ENCODE results near the gene TACC2.

The TACC2 gene

DNA sequence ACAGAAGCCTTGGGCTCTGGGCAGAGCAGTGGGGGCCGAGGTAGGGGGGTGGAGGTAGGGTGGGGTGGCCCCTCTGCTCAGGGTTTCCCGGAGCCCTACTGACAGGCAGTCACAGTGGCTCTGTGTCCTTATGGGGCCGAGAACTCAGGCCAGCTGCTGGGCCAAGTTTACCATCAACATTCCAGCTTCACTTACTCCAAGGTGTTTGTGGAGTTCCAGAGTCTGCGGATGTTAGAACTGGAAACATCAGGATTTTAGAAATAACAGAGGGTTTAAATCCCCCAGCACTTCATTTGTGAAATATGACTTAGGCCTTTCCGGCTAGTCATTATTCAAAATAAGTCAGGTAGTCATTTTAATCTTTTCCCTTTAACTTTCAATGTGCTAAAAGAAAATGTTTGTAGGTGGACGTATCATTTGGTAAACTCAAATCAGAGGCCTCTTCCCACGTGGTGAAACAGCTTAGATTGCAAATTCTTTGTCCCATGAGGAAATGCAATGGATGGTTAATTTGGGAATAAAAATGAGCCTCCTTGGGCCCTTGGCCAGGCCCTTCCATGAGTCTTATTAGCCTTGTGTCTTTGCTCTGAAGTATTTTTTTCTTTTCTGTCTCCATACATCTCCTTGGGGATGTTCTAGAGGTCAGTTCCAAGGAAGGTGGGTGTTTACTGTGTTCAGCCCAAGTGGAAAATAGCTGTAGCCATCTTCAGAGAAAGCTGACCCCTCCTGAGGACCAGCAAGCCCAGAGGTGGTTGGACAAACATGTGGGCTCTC lies 182.5 kb downstream of the TACC2 start:
- Mint-ChIP-seq H3K27ac (no peak overlapping the region), H3K36me3 (ENCODE audit: low read depth) (no peaks in the 10 kb centered on the region), H3K4me3 (no peak overlapping the region), H3K9me3 (no peaks in the 10 kb centered on the region), H3K4me1 (ENCODE audit: low read depth) (no peaks in the 10 kb centered on the region), H3K27me3 (peaks cover 32% of the 10 kb centered on the region)

DNA sequence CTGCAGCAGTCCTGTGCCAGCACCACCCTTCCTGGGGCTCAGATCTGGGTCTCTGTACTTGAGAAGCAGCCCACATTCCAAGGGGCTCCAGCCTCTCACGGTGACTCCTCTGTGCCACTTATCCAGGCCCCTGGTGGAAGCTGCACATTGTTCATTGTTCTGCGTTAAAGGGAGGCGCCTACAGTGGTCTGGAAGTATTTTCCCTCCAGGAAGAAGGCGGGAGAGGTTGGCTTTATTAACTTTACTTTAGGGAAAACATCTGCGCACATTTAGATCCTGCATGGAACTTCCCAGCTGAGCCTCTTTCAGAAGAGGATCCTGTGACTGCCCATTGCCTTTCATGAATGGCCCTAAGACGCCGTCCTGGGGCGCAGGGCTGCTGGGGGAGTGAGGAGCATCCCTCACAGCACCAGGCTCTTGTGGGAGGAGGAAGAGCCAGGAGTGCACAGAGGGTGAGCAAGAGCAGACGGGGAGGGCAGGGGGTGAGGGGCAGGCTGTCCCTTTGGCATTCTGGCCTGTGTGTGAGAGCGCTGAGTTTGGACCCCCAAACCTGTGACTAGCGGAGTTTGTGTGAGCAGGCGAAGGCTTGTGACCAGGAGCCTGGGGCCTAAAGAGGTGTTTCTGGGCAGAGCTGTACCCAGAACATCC lies 183.5 kb downstream of the TACC2 start:
- Mint-ChIP-seq H3K36me3 (ENCODE audit: low read depth) (no peaks in the 10 kb centered on the region), H3K4me1 (ENCODE audit: low read depth) (no peaks in the 10 kb centered on the region), H3K27ac (no peak overlapping the region), H3K9me3 (no peaks in the 10 kb centered on the region), H3K4me3 (no peak overlapping the region), H3K27me3 (peaks cover 30% of the 10 kb centered on the region)

DNA sequence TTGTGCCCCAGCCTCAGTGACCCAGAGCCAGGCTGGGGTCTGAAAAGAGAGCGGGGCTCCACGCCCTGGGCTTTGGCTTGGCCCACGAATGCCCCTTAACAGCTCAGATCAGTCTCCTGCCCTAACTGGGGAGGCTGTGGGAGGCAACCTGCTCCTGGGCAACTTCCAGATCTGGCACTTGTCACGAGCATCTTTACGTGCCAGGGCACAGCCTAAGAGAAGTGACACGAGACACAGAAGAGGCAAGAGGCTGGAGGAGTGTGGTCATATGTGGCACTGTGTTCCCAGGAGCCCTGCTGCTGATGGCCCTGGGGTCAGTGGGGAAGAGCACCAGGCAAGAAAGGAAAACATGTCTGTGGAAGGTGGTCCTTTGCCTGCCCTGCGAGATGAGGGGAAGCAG lies 184.4 kb downstream of the TACC2 start:
- Mint-ChIP-seq H3K27ac (no peak overlapping the region), H3K4me3 (no peak overlapping the region), H3K27me3 (peaks cover 23% of the 10 kb centered on the region), H3K9me3 (no peaks in the 10 kb centered on the region), H3K4me1 (ENCODE audit: low read depth) (no peaks in the 10 kb centered on the region), H3K36me3 (ENCODE audit: low read depth) (no peaks in the 10 kb centered on the region)

DNA sequence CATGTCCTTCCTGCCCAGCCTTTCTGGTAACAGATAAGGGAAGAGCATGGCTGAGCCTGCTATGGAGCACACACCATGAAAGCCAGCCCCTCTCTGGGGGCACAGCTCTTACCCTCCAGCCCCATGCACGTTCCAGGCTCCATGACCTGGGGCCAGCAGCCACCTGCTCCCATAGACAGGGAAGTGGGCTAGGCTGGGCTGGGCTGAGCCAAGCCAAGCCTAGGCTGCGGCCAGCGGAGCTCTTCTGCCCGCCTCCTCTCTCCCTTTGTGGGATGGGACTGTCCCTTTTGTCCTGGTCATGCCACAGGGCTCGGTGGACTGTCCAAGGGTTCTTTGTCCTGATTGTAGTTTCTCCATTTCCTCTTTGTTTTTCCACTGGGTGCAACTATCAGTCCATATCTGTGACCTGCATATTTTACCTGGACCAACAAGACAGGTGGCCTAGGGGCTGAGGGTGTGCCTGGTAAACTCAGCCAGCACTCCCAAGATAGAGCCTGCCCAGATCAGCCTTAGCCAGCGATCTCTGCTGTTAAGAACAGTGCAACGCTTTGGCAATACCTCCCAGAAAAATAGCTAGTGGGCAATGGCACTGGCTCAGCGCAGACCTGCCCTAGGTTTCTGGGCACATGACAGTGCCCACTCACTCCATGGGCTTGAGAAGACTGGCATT lies 184.9 kb downstream of the TACC2 start:
- no peaks in the 10 kb centered on the region for H3K36me3 Mint-ChIP-seq (ENCODE audit: low read depth)
- peaks cover 22% of the 10 kb centered on the region for H3K27me3 Mint-ChIP-seq
- no peaks in the 10 kb centered on the region for H3K9me3 Mint-ChIP-seq
- H3K27ac Mint-ChIP-seq = no peak overlapping the region
- H3K4me3 Mint-ChIP-seq = no peak overlapping the region
- H3K4me1 Mint-ChIP-seq (ENCODE audit: low read depth) = no peaks in the 10 kb centered on the region

GRCh38 chr10:122176232-122177213 lies 187.6 kb downstream of the TACC2 start:
- Mint-ChIP-seq H3K4me3 (no peak overlapping the region), H3K4me1 (ENCODE audit: low read depth) (no peaks in the 10 kb centered on the region), H3K36me3 (ENCODE audit: low read depth) (no peaks in the 10 kb centered on the region), H3K27ac (no peak overlapping the region), H3K27me3 (peaks cover 17% of the 10 kb centered on the region), H3K9me3 (no peaks in the 10 kb centered on the region)

DNA sequence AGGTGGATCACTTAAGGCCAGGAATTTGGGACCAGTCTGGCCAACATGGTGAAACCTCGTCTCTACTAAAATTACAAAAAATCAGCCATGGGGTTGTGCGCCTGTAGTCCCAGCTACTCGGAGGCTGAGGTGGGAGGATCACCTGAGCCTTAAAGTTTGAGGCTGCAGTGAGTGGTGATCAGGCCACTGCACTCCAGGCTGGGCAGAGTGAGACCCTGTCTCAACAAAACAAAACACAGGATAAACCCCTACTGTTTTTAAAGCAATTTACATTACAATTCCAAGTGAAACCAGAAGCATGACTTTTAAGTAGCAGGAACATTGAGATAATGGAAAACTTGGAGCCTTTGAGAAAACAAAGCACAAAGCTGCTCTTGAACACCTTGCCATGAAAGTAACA lies 189.7 kb downstream of the TACC2 start:
- Mint-ChIP-seq H3K27me3 (peaks cover 7% of the 10 kb centered on the region), H3K9me3 (no peaks in the 10 kb centered on the region), H3K4me1 (ENCODE audit: low read depth) (no peaks in the 10 kb centered on the region), H3K36me3 (ENCODE audit: low read depth) (no peaks in the 10 kb centered on the region), H3K4me3 (no peak overlapping the region), H3K27ac (no peak overlapping the region)

- Mint-ChIP-seq H3K36me3 (ENCODE audit: low read depth) (no peaks in the 10 kb centered on the region), H3K9me3 (no peaks in the 10 kb centered on the region), H3K4me3 (no peak overlapping the region), H3K4me1 (ENCODE audit: low read depth) (no peaks in the 10 kb centered on the region), H3K27ac (no peak overlapping the region), H3K27me3 (peaks cover 10% of the 10 kb centered on the region)
Observed at GRCh38 chr10:122181041-122181732, 192.2 kb downstream of the TACC2 start.

DNA sequence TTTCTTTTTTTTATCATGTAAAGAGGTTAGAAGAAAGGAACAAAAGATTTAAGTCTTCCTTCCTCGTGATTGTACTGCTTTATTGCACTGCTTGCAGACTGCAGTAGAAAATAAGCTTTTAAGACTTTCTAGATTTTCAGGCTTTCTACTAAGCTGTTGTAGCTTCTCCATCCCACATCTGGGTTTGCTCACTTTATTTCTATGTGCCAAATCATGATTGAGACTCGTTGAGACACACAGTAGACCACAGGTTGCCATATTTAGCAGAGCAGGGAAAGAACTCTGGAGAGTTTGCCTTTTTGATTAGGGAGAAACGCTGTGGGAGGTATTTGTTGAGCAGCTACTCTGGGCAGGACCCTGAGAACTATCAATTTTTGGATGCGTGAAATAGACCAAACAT lies 192.9 kb downstream of the TACC2 start:
- no peak overlapping the region for H3K4me3 Mint-ChIP-seq
- H3K4me1 Mint-ChIP-seq (ENCODE audit: low read depth) = no peaks in the 10 kb centered on the region
- H3K27ac Mint-ChIP-seq = no peak overlapping the region
- no peaks in the 10 kb centered on the region for H3K9me3 Mint-ChIP-seq
- H3K36me3 Mint-ChIP-seq (ENCODE audit: low read depth) = no peaks in the 10 kb centered on the region
- H3K27me3 Mint-ChIP-seq = peaks cover 10% of the 10 kb centered on the region

DNA sequence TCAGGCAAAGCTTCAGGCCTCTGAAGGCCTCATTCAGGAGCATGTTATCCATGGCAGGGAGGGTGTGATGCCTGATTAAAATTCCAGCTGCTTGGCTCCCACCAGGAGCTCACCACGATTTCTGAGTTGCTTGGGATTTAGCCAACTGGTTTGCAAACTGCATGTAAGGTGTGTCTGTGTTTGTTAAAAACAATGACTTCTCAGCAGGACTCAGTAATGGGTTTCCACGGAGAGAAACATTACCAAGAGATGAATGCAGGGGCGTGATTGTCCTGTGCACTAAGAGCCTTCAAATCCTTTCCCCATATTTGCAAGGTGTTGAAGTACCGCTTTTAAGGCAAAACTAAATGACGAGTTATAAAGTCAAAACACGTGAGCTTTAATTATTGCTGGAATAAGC lies 193.3 kb downstream of the TACC2 start:
- Mint-ChIP-seq H3K4me3 (no peak overlapping the region), H3K27me3 (peaks cover 6% of the 10 kb centered on the region), H3K36me3 (ENCODE audit: low read depth) (no peaks in the 10 kb centered on the region), H3K4me1 (ENCODE audit: low read depth) (no peaks in the 10 kb centered on the region), H3K27ac (no peak overlapping the region), H3K9me3 (no peaks in the 10 kb centered on the region)

- no peaks in the 10 kb centered on the region for H3K9me3 Mint-ChIP-seq
- no peak overlapping the region for H3K27ac Mint-ChIP-seq
- H3K4me1 Mint-ChIP-seq (ENCODE audit: low read depth) = no peaks in the 10 kb centered on the region
- H3K4me3 Mint-ChIP-seq = no peak overlapping the region
- peaks cover 6% of the 10 kb centered on the region for H3K27me3 Mint-ChIP-seq
- H3K36me3 Mint-ChIP-seq (ENCODE audit: low read depth) = no peaks in the 10 kb centered on the region
Observed at GRCh38 chr10:122184254-122184653, 195.3 kb downstream of the TACC2 start.

- Mint-ChIP-seq H3K9me3 (no peaks in the 10 kb centered on the region), H3K27me3 (peaks cover 6% of the 10 kb centered on the region), H3K4me1 (ENCODE audit: low read depth) (no peaks in the 10 kb centered on the region), H3K4me3 (no peak overlapping the region), H3K36me3 (ENCODE audit: low read depth) (no peaks in the 10 kb centered on the region), H3K27ac (no peak overlapping the region)
Observed at GRCh38 chr10:122185643-122186042, 196.7 kb downstream of the TACC2 start.

DNA sequence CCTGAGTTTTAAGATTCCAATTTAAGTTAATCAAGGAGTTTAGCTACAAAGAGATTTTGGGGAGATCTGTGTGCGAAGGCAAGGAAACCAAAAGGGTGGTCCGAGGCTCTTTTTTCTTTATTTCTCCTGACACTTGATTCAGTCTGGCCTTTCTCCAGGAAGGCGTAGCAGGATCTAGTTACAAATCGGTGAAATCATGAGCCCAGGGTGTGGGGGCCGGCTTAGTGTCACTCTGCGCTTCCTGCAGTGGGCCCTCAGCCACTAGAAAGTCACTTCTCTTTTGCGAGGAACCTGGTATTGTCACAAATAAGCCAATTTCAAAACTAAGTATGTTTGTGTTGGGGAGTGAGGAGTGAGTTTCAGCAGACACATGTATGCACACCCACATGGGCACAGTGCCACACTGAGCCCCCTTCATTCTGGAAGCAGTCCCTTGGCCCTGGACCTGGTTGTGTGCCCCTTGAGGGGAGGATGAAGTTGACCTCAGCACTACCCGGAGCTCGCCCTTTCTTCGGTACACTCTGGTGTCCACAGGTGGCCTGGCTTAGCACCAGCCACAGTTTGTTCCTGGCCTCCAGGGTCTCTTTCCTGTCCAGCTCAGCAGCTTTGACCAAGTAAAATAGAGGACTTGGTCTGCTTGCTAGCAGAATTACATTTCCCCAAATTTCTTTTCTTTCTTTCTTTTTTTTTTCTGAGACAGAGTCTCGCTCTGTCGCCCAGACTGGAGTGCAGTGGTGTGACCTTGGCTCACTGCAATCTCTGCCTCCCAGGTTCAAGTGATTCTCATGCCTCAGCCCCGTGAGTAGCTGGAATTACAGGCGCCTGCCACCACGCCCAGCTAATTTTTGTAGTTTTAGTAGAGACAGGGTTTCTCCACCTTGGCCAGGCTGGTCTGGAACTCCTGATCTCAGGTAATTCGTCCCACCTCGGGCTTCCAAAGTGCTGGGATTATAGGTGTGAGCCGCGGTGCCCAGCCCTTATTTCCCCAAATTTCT lies 198.2 kb downstream of the TACC2 start:
- Mint-ChIP-seq H3K4me3 (no peak overlapping the region), H3K4me1 (ENCODE audit: low read depth) (no peaks in the 10 kb centered on the region), H3K36me3 (ENCODE audit: low read depth) (no peaks in the 10 kb centered on the region)

GRCh38 chr10:122188706-122189105 lies 199.7 kb downstream of the TACC2 start:
- peaks cover 3% of the 10 kb centered on the region for H3K27me3 Mint-ChIP-seq
- no peak overlapping the region for H3K4me3 Mint-ChIP-seq
- H3K36me3 Mint-ChIP-seq (ENCODE audit: low read depth) = no peaks in the 10 kb centered on the region
- no peaks in the 10 kb centered on the region for H3K9me3 Mint-ChIP-seq
- no peaks in the 10 kb centered on the region for H3K4me1 Mint-ChIP-seq (ENCODE audit: low read depth)
- no peak overlapping the region for H3K27ac Mint-ChIP-seq

More for the DNA sequence above, 198.2 kb downstream of the TACC2 start:
- Mint-ChIP-seq H3K27ac (no peak overlapping the region), H3K27me3 (peaks cover 3% of the 10 kb centered on the region), H3K9me3 (no peaks in the 10 kb centered on the region)
